Heart right ventricle (tissue), 16 donors: ENCODE data around the gene KIAA0753. TPM values are rescaled to one million over a fixed set of nuclear protein-coding genes. Genes with fewer than 3 reads are reported as not detected.

ENCODE experiments used
- ATAC-seq, 8 donors: fragments of 200-7000 bp; cut with Tn5 transposase; one replicate each; pipeline ENCODE4 v1.9.1; 2020; ENCODE audit warnings: mild to moderate bottlenecking in 8 of 8, moderate library complexity in 8 of 8, moderate number of reproducible peaks in 1 of 8
- DNase-seq, 2 donors: peaks; one replicate each; pipeline ENCODE4 v3.0.0-alpha.2; 2020
- H3K27ac ChIP-seq, 10 donors: fragments of 200-600 bp; sonication (generic) in 2 of 10; one replicate each; pipeline versions ENCODE4 v1.5.0 to v1.8.0; 2020 to 2022; ENCODE audit warnings: mild to moderate bottlenecking in 3 of 10
- H3K27me3 ChIP-seq, 7 donors: fragments of 200-600 bp; one replicate each; pipeline ENCODE4 v1.8.0; 2021 to 2022; ENCODE audit warnings: mild to moderate bottlenecking in 2 of 7
- H3K36me3 ChIP-seq, 9 donors: fragments of 200-600 bp; sonication (generic) in 1 of 9; one replicate each; pipeline versions ENCODE4 v1.5.0 to v1.8.0; 2020 to 2022; ENCODE audit warnings: mild to moderate bottlenecking in 2 of 9
- H3K4me1 ChIP-seq, 9 donors: fragments of 200-600 bp; sonication (generic) in 1 of 9; one replicate each; pipeline versions ENCODE4 v1.5.0 to v1.8.0; 2020 to 2022; ENCODE audit warnings: mild to moderate bottlenecking in 4 of 9
- H3K4me3 ChIP-seq, 10 donors: fragments of 200-600 bp; sonication (generic) in 2 of 10; one replicate each; pipeline versions ENCODE4 v1.5.0 to v1.8.0; 2020 to 2022; ENCODE audit warnings: mild to moderate bottlenecking in 7 of 10, moderate library complexity in 2 of 10
- H3K9me3 ChIP-seq, 11 donors: fragments of 200-600 bp in 10 of 11; sonication (generic) in 2 of 11; one replicate each; pipeline versions ENCODE4 v1.5.0 to v1.8.0; 2013 to 2022; ENCODE audit warnings: mild to moderate bottlenecking in 2 of 11, control low read depth in 1 of 11, moderate library complexity in 1 of 11
- CTCF ChIP-seq, 9 donors: fragments of 200-600 bp; sonication (generic) in 2 of 9; IDR thresholded peaks; one replicate each; pipeline versions ENCODE4 v1.5.0 to v1.8.0; 2021 to 2022; ENCODE audit warnings: antibody characterized with exemption in 9 of 9, mild to moderate bottlenecking in 5 of 9, moderate library complexity in 1 of 9
- WGBS, 2 donors: extraction: QIAGEN DNeasy Blood & Tissue Kit; methylation state at CpG; one replicate each; pipeline ENCODE4 v1.1.7; 2013; ENCODE audit warnings: inconsistent platforms in 1 of 2; 5-methylcytosine and 5-hydroxymethylcytosine counted together
- intact Hi-C, 10 donors: fragments of 100-400 bp; cut with DNase I; formaldehyde crosslinking; loops; one replicate each; pipeline versions ENCODE4 v1.11.1 to v1.14.2; 2022
- polyA plus RNA-seq, 2 donors: library from polyadenylated mRNA; stranded (reverse); fragments of 200-250 nt; gene quantifications; one replicate each; pipeline ENCODE4 v1.2.3, GENCODE V29; 2013
- total RNA-seq, 10 donors: library from RNA; stranded (reverse); fragmentation: NEBNext Ultra II Directional in 3 of 10; extraction: Animal tissue kit (Norgen Biotek cat#: 25700) in 3 of 10; gene quantifications; one replicate each; pipeline versions ENCODE4 v1.2.1 to v1.2.4, GENCODE V29; 2021 to 2023
- donor health status: Arrhythmogenic right ventricular cardiomyopathy.
- donor health status: ischemic (EF 13 %, LVEDD 7.1; RV severe dilation, severe dysfunction).
- donor health status: healthy with polysubstance abuse.
- donor health status: DM: no; HTN: yes; CAD: no.
- donor health status: DM: no; HTN: no; CAD: no.
- donor health status: ischemic (EF 25% LVEDD 6.9; RV normal size, moderate dysfunction).
- donor health status: ischemic (EF 25% LVEDD 5.7; RV mildly dilated, moderate dysfunction).
- donor health status: healthy.
- donor health status: DM: yes; HTN: yes; CAD: no.
- donor health status: Ischemic cardiomyopathy.
- donor health status: ischemic (EF 35%, LVEDD 5.7; RV mildly dilated, moderate dysfunction).
- donor health status: nonischemic (EF 11% LVEDD 7.7; RV severe dilation, severe dysfunction).
- donor health status: DM: yes; HTN: yes; CAD: no.
- donor health status: PGD.
- donor health status: ischemic (EF 29% LVEDD 5.4; RV normal size, mild dysfunction).
- donor health status: nonischemic (EF 23%, LVEDD 6.1; RV moderate dilation, normal function).

Gene KIAA0753
- total and polyA plus RNA-seq, 12 donors, result 2.4 to 9.9 (median 5.5) TPM

- intact Hi-C loops, result no loop called here
- WGBS, 2 donors, result 76 to 78% methylated on average over 14 of the region's 14 CpGs
- DNase-seq (no peak), ATAC-seq (no peak)
- H3K27ac ChIP-seq, result no peak overlapping the region
- no peak overlapping the region for H3K4me3 ChIP-seq
- no peak for TF ChIP-seq CTCF (IDR thresholded peaks at IDR 0.05)
- H3K9me3 ChIP-seq, result no peaks in the 10 kb centered on the region
- no peaks in the 10 kb centered on the region for H3K36me3 ChIP-seq
- H3K4me1 ChIP-seq, result no peaks in the 10 kb centered on the region
- peaks cover 0 to 21% (median 17%) of the 10 kb centered on the region in 7 donors for H3K27me3 ChIP-seq
Measured at GRCh38 chr17:6684881-6685767, 44.6 kb upstream of the KIAA0753 start.

- ATAC-seq (no peak), DNase-seq (no peak)
- peaks cover 0 to 19% (median 18%) of the 10 kb centered on the region in 7 donors for H3K27me3 ChIP-seq
- H3K9me3 ChIP-seq, result no peaks in the 10 kb centered on the region
- 47 to 49% methylated on average over 7 of the region's 7 CpGs for WGBS, 2 donors
- intact Hi-C loops, result no loop called here
- H3K36me3 ChIP-seq, result no peaks in the 10 kb centered on the region
- H3K4me3 ChIP-seq, result no peak overlapping the region
- TF ChIP-seq CTCF (IDR thresholded peaks at IDR 0.05), result no peak
- H3K27ac ChIP-seq, result no peak overlapping the region
- no peaks in the 10 kb centered on the region for H3K4me1 ChIP-seq
Measured at GRCh38 chr17:6684460-6684783, 43.9 kb upstream of the KIAA0753 start.

GRCh38 chr17:6683730-6684459, 43.4 kb upstream of the KIAA0753 start:
- Histone ChIP-seq H3K9me3 (no peaks in the 10 kb centered on the region), H3K4me1 (no peaks in the 10 kb centered on the region), H3K36me3 (no peaks in the 10 kb centered on the region), H3K4me3 (no peak overlapping the region), H3K27me3 (peaks cover 0 to 24% (median 21%) of the 10 kb centered on the region in 7 donors), H3K27ac (no peak overlapping the region)
- 86 to 89% methylated on average over 3 of the region's 3 CpGs for WGBS, 2 donors
- ATAC-seq (no peak), DNase-seq (no peak)
- no peak for TF ChIP-seq CTCF (IDR thresholded peaks at IDR 0.05)
- intact Hi-C loops, result no loop called here

DNA sequence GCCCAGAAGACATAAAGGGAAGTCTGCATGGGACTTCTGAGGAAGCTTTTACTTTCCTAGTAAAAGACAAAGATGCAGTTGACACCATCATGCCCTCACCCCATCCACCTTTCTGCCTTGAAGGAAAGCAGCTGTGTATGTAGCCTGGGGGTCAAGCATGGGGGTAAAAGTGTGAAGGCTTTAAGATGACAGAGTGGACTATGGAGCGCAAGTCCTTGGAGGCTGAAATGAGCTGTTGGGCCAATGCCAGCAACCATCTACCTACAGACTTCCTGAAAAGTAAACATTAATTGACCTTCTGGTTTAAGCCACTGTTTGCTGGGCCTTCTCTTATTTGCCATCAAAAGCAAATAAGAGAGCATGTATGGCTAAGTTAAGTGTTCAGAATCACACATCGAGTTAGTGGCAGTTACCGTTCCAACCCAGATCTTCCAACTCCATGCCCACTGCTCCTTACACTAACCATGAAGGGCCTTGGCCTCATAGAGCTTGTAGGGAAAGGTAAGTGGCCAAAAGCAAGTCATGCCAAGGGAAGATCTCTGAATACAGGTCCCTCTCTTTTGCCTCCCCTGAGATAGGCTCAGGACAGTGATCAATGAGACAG, 42.7 kb upstream of the KIAA0753 start:
- DNase-seq (no peak), ATAC-seq (no peak)
- no peak overlapping the region for H3K27ac ChIP-seq
- H3K4me3 ChIP-seq, result no peak overlapping the region
- intact Hi-C loops, result no loop called here
- no peak for TF ChIP-seq CTCF (IDR thresholded peaks at IDR 0.05)
- no peaks in the 10 kb centered on the region for H3K4me1 ChIP-seq
- 95 to 96% methylated on average over 3 of the region's 3 CpGs for WGBS, 2 donors
- H3K36me3 ChIP-seq, result no peaks in the 10 kb centered on the region
- H3K27me3 ChIP-seq, result peaks cover 0 to 30% (median 28%) of the 10 kb centered on the region in 7 donors
- no peaks in the 10 kb centered on the region for H3K9me3 ChIP-seq
